Uterus (tissue), 4 donors: ENCODE data around the gene CPE. TPM values are rescaled to one million over a fixed set of nuclear protein-coding genes. Genes with fewer than 3 reads are reported as not detected.

Source experiments
- DNase-seq, 2 donors: peaks; one replicate each; pipeline ENCODE4 v3.0.0-alpha.2; 2019 to 2020
- H3K27ac ChIP-seq, 2 donors: fragments of 200-600 bp; sonication (generic); 1 replicate in 1 of 2; 2 replicates in 1 of 2; pipeline ENCODE4 v1.5.1; 2016 to 2018
- H3K27me3 ChIP-seq, 2 donors: fragments of 200-600 bp; sonication (generic); one replicate each; pipeline ENCODE4 v1.5.1; 2018 to 2019; ENCODE audit warnings: control low read depth in 1 of 2
- H3K36me3 ChIP-seq, 2 donors: fragments of 200-600 bp; sonication (generic); one replicate each; pipeline ENCODE4 v1.5.1; 2019; ENCODE audit warnings: control low read depth in 1 of 2
- H3K4me1 ChIP-seq, 2 donors: fragments of 200-600 bp; sonication (generic); one replicate each; pipeline ENCODE4 v1.5.1; 2018 to 2019; ENCODE audit warnings: control low read depth in 1 of 2
- H3K4me3 ChIP-seq, 2 donors: fragments of 200-600 bp; sonication (generic); 1 replicate in 1 of 2; 2 replicates in 1 of 2; pipeline ENCODE4 v1.5.1; 2018 to 2019; ENCODE audit warnings: mild to moderate bottlenecking in 1 of 2
- H3K9me3 ChIP-seq, 2 donors: fragments of 200-600 bp; sonication (generic); one replicate each; pipeline ENCODE4 v1.5.1; 2019; ENCODE audit warnings: control low read depth in 1 of 2
- POLR2A ChIP-seq, 2 donors: fragments of 450-650 bp; IDR thresholded peaks; one replicate each; pipeline ENCODE4 v1.6.1; 2016; ENCODE audit warnings: antibody characterized with exemption in 2 of 2, mild to moderate bottlenecking in 1 of 2, moderate library complexity in 1 of 2
- intact Hi-C: fragments of 100-400 bp; cut with DNase I; formaldehyde crosslinking; loops from one replicate; pipeline ENCODE4 v1.15.1; 2023; ENCODE audit warnings: low total_unique reads
- total RNA-seq, 4 donors: library from RNA; depleted of rRNA in 3 of 4; stranded (reverse); fragments of >200 nt in 3 of 4; gene quantifications; one replicate each; pipeline versions ENCODE4 v1.1.0 to v1.2.4, GENCODE V29; 2014 to 2023
- TF ChIP-seq, protein P1 (sequence below), 4 experiments: fragments of 200-600 bp in 2 of 4; fragments of 450-650 bp in 2 of 4; sonication (generic) in 2 of 4; IDR thresholded peaks; one replicate each; pipeline ENCODE4 v1.5.1; 2016 to 2019; ENCODE audit warnings: antibody characterized with exemption in 4 of 4, mild to moderate bottlenecking in 2 of 4, moderate library complexity in 1 of 4
- donor health status: DM: yes; HTN: yes; CAD: no.

The CPE gene
- total RNA-seq, 4 donors from 2014 or later = 85.0 to 395 (median 129) TPM

GRCh38 chr4:165359506-165359905, 19.3 kb upstream of the CPE start:
- Histone ChIP-seq H3K9me3 (no peaks in the 10 kb centered on the region), H3K27me3 (no peaks in the 10 kb centered on the region), H3K4me1 (no peaks in the 10 kb centered on the region), H3K36me3 (no peaks in the 10 kb centered on the region), H3K27ac (no peak overlapping the region), H3K4me3 (no peak overlapping the region)
- intact Hi-C loops = loop anchor here (10.0 kb wide), 1 partner anchor 105 kb away; no protein-coding TSS in a partner anchor
- TF ChIP-seq, protein P1, sequence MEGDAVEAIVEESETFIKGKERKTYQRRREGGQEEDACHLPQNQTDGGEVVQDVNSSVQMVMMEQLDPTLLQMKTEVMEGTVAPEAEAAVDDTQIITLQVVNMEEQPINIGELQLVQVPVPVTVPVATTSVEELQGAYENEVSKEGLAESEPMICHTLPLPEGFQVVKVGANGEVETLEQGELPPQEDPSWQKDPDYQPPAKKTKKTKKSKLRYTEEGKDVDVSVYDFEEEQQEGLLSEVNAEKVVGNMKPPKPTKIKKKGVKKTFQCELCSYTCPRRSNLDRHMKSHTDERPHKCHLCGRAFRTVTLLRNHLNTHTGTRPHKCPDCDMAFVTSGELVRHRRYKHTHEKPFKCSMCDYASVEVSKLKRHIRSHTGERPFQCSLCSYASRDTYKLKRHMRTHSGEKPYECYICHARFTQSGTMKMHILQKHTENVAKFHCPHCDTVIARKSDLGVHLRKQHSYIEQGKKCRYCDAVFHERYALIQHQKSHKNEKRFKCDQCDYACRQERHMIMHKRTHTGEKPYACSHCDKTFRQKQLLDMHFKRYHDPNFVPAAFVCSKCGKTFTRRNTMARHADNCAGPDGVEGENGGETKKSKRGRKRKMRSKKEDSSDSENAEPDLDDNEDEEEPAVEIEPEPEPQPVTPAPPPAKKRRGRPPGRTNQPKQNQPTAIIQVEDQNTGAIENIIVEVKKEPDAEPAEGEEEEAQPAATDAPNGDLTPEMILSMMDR (IDR thresholded peaks at IDR 0.05) = no peak
- TF ChIP-seq POLR2A (IDR thresholded peaks at IDR 0.05) = no peak
- no peak for DNase-seq

DNA sequence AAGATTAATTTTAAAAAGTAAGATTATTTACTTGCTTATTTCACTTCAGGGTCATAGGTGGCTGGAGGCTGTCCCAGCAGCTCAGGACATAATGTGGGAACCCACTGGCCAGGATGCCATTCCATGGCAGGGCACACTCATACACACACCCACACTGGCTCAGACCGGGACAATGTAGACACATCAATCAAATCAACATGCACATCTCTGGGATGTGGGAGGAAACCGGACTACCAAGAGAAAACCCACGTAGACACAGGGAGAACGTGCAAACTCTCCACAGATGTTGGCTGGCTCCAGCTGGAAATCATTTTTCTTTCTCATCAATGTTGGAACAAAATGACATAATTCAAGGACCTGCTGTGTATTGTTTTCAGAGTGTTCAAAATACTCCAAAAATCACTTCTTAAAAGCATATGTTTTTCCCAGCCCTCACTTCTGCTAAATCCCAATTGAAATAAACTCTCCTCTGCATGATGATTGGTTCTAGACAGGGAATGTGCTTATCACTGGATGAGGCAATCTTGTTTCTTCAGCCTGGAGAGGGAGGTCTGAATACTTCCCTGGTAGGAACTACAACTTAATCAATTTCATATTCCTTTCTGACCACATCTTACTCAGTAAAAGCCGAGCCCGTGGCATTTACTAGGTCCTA, 18.6 kb upstream of the CPE start:
- DNase-seq = no peak
- no peak overlapping the region for H3K27ac ChIP-seq

DNA sequence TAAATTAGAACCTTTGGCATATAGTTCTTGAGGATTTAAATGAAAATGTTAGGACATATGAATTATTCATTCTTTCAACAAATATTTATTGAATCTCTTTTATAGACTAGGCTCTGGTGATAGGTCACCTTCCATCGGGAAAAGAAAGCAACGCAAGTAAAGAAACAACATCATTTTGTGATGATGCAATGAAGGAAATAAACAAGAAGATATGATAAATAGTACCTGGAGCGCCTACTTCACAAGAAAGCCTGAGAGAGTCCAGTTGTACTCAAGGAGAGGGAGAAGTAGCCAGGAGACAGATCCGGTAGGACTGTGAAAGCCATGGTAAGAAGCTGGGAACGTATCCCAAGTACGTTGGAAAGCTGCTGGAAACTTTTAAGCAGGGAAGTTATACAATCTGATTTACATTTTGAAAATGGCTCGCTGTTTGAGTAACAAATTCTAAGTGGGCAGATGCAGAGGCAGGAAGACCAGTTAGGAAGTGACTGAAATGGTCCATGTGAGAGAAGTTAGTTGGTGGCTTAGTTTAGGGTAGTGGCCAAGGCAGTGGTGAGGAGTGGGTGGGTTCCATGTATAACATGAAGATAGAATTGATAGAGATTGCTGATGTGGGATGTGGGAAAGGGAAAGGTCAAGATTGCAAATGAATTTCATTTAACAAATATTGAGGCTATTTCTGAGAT, 17.7 kb upstream of the CPE start:
- no peak for DNase-seq
- intact Hi-C loops = no loop called here
- TF ChIP-seq, protein P1 (IDR thresholded peaks at IDR 0.05) = no peak
- TF ChIP-seq POLR2A (IDR thresholded peaks at IDR 0.05) = no peak

More for the DNA sequence above, 18.6 kb upstream of the CPE start:
- Histone ChIP-seq H3K4me1 (no peaks in the 10 kb centered on the region), H3K4me3 (no peak overlapping the region), H3K36me3 (no peaks in the 10 kb centered on the region), H3K9me3 (no peaks in the 10 kb centered on the region), H3K27me3 (no peaks in the 10 kb centered on the region)
- no peak for TF ChIP-seq POLR2A (IDR thresholded peaks at IDR 0.05)
- TF ChIP-seq, protein P1 (IDR thresholded peaks at IDR 0.05) = no peak
- intact Hi-C loops = no loop called here

DNA sequence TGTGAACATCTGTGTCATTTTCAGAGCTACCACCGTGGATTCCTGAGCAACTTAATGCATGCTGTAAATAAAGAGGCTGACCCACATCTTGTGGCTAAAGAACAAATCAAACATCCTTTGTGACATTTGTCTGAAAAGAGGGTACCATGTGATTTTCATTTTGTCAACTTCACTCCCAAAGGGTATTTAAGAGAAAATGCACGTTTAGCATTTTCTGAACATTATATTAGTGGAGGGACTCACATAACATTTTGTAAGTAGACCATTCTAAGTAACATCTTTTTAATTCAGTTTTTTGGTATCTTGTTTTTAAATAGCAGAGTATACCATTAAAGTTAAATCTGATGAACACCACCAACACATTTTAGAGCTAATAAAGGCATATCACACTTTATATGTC, 17.0 kb upstream of the CPE start:
- intact Hi-C loops = no loop called here
- Histone ChIP-seq H3K4me3 (no peak overlapping the region), H3K9me3 (no peaks in the 10 kb centered on the region), H3K27ac (no peak overlapping the region), H3K4me1 (no peaks in the 10 kb centered on the region), H3K36me3 (no peaks in the 10 kb centered on the region), H3K27me3 (no peaks in the 10 kb centered on the region)
- no peak for DNase-seq
- TF ChIP-seq, protein P1 (IDR thresholded peaks at IDR 0.05) = no peak
- TF ChIP-seq POLR2A (IDR thresholded peaks at IDR 0.05) = no peak

More for the DNA sequence above, 17.7 kb upstream of the CPE start:
- Histone ChIP-seq H3K27ac (no peak overlapping the region), H3K9me3 (no peaks in the 10 kb centered on the region), H3K4me3 (no peak overlapping the region), H3K36me3 (no peaks in the 10 kb centered on the region), H3K27me3 (no peaks in the 10 kb centered on the region), H3K4me1 (no peaks in the 10 kb centered on the region)

GRCh38 chr4:165364452-165365080, 14.2 kb upstream of the CPE start:
- peak in 1 of 2 donors; percentile 33 for DNase-seq
- no peak for TF ChIP-seq POLR2A (IDR thresholded peaks at IDR 0.05)
- TF ChIP-seq, protein P1 (IDR thresholded peaks at IDR 0.05) = no peak
- peak overlapping the region in 1 of 2 donors; percentile 17 for H3K27ac ChIP-seq

More at GRCh38 chr4:165364452-165365080, 14.2 kb upstream of the CPE start:
- Histone ChIP-seq H3K4me3 (no peak overlapping the region), H3K4me1 (no peaks in the 10 kb centered on the region), H3K9me3 (no peaks in the 10 kb centered on the region), H3K27me3 (no peaks in the 10 kb centered on the region), H3K36me3 (no peaks in the 10 kb centered on the region)
- intact Hi-C loops = no loop called here
